HG02885 (cell line): ENCODE measurements around the gene SEMA4C.
"Not testable (repeated sequence)": the region's sequence is repeated elsewhere in the genome, so short reads cannot be mapped to it uniquely, and the experiment has no call there.

ENCODE experiments used
- ATAC-seq: cut with Tn5 transposase; IDR thresholded peaks from one replicate; pipeline ENCODE4 v1.9.1; 2021; ENCODE audit warnings: mild to moderate bottlenecking; ENCODE audit not compliant: unreplicated experiment, poor library complexity

SEMA4C gene

GRCh38 chr2:96868555-96869280 is 1.2 kb downstream of the SEMA4C start:
- peak; percentile 56 for ATAC-seq

- peak; percentile 10 for ATAC-seq
Measured at GRCh38 chr2:96867756-96868554, 1.9 kb downstream of the SEMA4C start.

GRCh38 chr2:96866986-96867755 is 2.7 kb downstream of the SEMA4C start:
- no peak for ATAC-seq

GRCh38 chr2:96866586-96866985 is 3.3 kb downstream of the SEMA4C start:
- no peak for ATAC-seq

GRCh38 chr2:96866149-96866548 is 3.7 kb downstream of the SEMA4C start:
- no peak for ATAC-seq

- no peak for ATAC-seq
Measured at GRCh38 chr2:96865654-96866053, 4.2 kb downstream of the SEMA4C start.

GRCh38 chr2:96864343-96865091 is 5.4 kb downstream of the SEMA4C start:
- ATAC-seq: no peak

- no peak for ATAC-seq
Measured at GRCh38 chr2:96863575-96864342, 6.1 kb downstream of the SEMA4C start.

- not testable (repeated sequence) for ATAC-seq
Measured at GRCh38 chr2:96863056-96863455, 6.8 kb downstream of the SEMA4C start.

- ATAC-seq: no peak
Measured at GRCh38 chr2:96861074-96861473, 8.8 kb downstream of the SEMA4C start.

- ATAC-seq: no peak
Measured at GRCh38 chr2:96860065-96861029, 9.5 kb downstream of the SEMA4C start.

- ATAC-seq: no peak
Measured at GRCh38 chr2:96859681-96860064, 10.2 kb downstream of the SEMA4C start.

GRCh38 chr2:96859099-96859649 is 10.7 kb downstream of the SEMA4C start:
- no peak for ATAC-seq

GRCh38 chr2:96857667-96858372 is 12.1 kb downstream of the SEMA4C start, which contains the start of gene ANKRD39:
Gene ANKRD39, minus strand, starts transcription at chr2:96858016. Its CDS starts 29 bp downstream, at chr2:96857987.
- ATAC-seq: peak; percentile 94

- ATAC-seq: no peak
Measured at GRCh38 chr2:96856776-96857666, 12.9 kb downstream of the SEMA4C start.

GRCh38 chr2:96853321-96853720 is 16.6 kb downstream of the SEMA4C start:
- ATAC-seq: no peak
